Dermis blood vessel endothelial cell (primary cell): ENCODE measurements around the gene MGLL. TPM values are rescaled to one million over a fixed set of nuclear protein-coding genes. Genes with fewer than 3 reads are reported as not detected.

Experiments used
- DNase-seq: peaks from one replicate; pipeline ENCODE4 v3.0.0; 2010
- total RNA-seq: library from RNA; depleted of rRNA; stranded (reverse); fragments of >200 nt; gene quantifications from 2 replicates; pipeline ENCODE4 v1.2.3, GENCODE V29; 2014

The MGLL gene
- total RNA-seq, 1 donor from 2014 or later = 35.7 TPM

- DNase-seq = no peak
These were observed 69.0 kb downstream of the MGLL start for GRCh38 chr3:127753338-127753737.

GRCh38 chr3:127751782-127752181 lies 70.5 kb downstream of the MGLL start:
- no peak for DNase-seq

GRCh38 chr3:127751163-127751621 lies 71.1 kb downstream of the MGLL start:
- DNase-seq = no peak

GRCh38 chr3:127750226-127751031 lies 71.9 kb downstream of the MGLL start:
- peak; percentile 61 for DNase-seq

GRCh38 chr3:127749787-127750225 lies 72.5 kb downstream of the MGLL start:
- no peak for DNase-seq

GRCh38 chr3:127749361-127749760 lies 73.0 kb downstream of the MGLL start:
- no peak for DNase-seq

GRCh38 chr3:127748754-127749327 lies 73.5 kb downstream of the MGLL start:
- no peak for DNase-seq

GRCh38 chr3:127747751-127748521 lies 74.4 kb downstream of the MGLL start:
- DNase-seq = peak; percentile 77

GRCh38 chr3:127747066-127747465 lies 75.2 kb downstream of the MGLL start:
- no peak for DNase-seq

- no peak for DNase-seq
These were observed 75.8 kb downstream of the MGLL start for GRCh38 chr3:127746400-127747057.

GRCh38 chr3:127745656-127746399 lies 76.5 kb downstream of the MGLL start:
- no peak for DNase-seq

- no peak for DNase-seq
These were observed 77.4 kb downstream of the MGLL start for GRCh38 chr3:127744875-127745274.

- no peak for DNase-seq
These were observed 78.0 kb downstream of the MGLL start for GRCh38 chr3:127744253-127744815.

GRCh38 chr3:127743351-127744252 lies 78.7 kb downstream of the MGLL start:
- DNase-seq = no peak

GRCh38 chr3:127742580-127742979 lies 79.7 kb downstream of the MGLL start:
- DNase-seq = no peak

GRCh38 chr3:127741690-127742089 lies 80.6 kb downstream of the MGLL start:
- no peak for DNase-seq

GRCh38 chr3:127741246-127741645 lies 81.1 kb downstream of the MGLL start:
- no peak for DNase-seq

- peak; percentile 20 for DNase-seq
These were observed 82.0 kb downstream of the MGLL start for GRCh38 chr3:127740136-127740915.

- no peak for DNase-seq
These were observed 82.8 kb downstream of the MGLL start for GRCh38 chr3:127739347-127740135.
